ENCODE measurements around the gene ZRSR2. TPM values are rescaled to one million over a fixed set of nuclear protein-coding genes. Genes with fewer than 3 reads are reported as not detected.

ZRSR2 gene
- polyA plus RNA-seq, 1 donor from 2014 or later: 11.2 TPM

DNA sequence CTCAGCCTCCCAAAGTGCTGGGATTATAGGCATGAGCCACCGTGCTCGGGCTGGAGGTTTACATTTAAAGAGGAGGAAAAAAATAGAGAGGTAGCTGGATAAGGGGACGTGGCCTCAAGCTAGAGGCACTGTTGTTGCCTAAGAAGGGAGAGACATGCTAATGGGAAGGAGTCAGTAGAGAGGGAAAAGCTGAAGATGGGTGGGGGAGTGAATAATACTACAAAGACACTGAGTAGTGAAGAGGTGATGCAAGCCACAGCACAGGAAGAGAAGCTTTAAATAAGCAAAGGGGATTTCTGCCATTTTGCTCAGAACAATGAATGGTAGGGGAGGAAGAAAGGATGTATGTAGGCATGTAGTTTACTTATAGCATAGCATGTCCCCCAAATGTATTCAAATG lies 75.9 kb downstream of the ZRSR2 start:
- Histone ChIP-seq H3K79me2 (replicated peaks; ENCODE audit: insufficient read depth, low read length) (no peaks in the 10 kb centered on the region), H3K9me2 (ENCODE audit: insufficient read depth, low read length) (no peaks in the 10 kb centered on the region), H3K36me3 (ENCODE audit: insufficient read depth, low read length) (no peaks in the 10 kb centered on the region), H3F3A (ENCODE audit: insufficient read depth, low read length, poor library complexity, severe bottlenecking) (no peaks in the 10 kb centered on the region), H3K9me3 (ENCODE audit: low read length) (no peaks in the 10 kb centered on the region), H3K4me2 (ENCODE audit: low read length) (no peak overlapping the region), H3K9ac (ENCODE audit: low read length) (no peak overlapping the region), H3K27ac (ENCODE audit: low read length) (no peak overlapping the region), H4K20me1 (ENCODE audit: insufficient read depth) (no peaks in the 10 kb centered on the region), H3K4me3 (ENCODE audit: low read length) (no peak overlapping the region), H2AFZ (ENCODE audit: low read depth, low read length) (no peak overlapping the region), H3K27me3 (ENCODE audit: insufficient read depth, low read depth, low read length) (no peaks in the 10 kb centered on the region)
- no peak for TF ChIP-seq RAD21 (conservative IDR thresholded peaks at IDR 0.05)
- TF ChIP-seq POLR2AphosphoS5 (IDR thresholded peaks at IDR 0.05): no peak
- TF ChIP-seq, protein P1, sequence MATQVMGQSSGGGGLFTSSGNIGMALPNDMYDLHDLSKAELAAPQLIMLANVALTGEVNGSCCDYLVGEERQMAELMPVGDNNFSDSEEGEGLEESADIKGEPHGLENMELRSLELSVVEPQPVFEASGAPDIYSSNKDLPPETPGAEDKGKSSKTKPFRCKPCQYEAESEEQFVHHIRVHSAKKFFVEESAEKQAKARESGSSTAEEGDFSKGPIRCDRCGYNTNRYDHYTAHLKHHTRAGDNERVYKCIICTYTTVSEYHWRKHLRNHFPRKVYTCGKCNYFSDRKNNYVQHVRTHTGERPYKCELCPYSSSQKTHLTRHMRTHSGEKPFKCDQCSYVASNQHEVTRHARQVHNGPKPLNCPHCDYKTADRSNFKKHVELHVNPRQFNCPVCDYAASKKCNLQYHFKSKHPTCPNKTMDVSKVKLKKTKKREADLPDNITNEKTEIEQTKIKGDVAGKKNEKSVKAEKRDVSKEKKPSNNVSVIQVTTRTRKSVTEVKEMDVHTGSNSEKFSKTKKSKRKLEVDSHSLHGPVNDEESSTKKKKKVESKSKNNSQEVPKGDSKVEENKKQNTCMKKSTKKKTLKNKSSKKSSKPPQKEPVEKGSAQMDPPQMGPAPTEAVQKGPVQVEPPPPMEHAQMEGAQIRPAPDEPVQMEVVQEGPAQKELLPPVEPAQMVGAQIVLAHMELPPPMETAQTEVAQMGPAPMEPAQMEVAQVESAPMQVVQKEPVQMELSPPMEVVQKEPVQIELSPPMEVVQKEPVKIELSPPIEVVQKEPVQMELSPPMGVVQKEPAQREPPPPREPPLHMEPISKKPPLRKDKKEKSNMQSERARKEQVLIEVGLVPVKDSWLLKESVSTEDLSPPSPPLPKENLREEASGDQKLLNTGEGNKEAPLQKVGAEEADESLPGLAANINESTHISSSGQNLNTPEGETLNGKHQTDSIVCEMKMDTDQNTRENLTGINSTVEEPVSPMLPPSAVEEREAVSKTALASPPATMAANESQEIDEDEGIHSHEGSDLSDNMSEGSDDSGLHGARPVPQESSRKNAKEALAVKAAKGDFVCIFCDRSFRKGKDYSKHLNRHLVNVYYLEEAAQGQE (IDR thresholded peaks at IDR 0.05; ENCODE audit: borderline replicate concordance): no peak
- no peak for TF ChIP-seq EZH2 (IDR thresholded peaks at IDR 0.05; ENCODE audit: borderline replicate concordance, insufficient read depth, low read length, poor library complexity, severe bottlenecking)
- no peak for TF ChIP-seq TAF1 (IDR thresholded peaks at IDR 0.05; ENCODE audit: low read depth)
- no peak for TF ChIP-seq MXI1 (conservative IDR thresholded peaks at IDR 0.05; ENCODE audit: poor library complexity, severe bottlenecking)
- no peak for TF ChIP-seq EP300 (conservative IDR thresholded peaks at IDR 0.05; ENCODE audit: poor library complexity, severe bottlenecking)
- no peak for TF ChIP-seq SMC3 (conservative IDR thresholded peaks at IDR 0.05; ENCODE audit: poor library complexity)
- TF ChIP-seq, protein P2, sequence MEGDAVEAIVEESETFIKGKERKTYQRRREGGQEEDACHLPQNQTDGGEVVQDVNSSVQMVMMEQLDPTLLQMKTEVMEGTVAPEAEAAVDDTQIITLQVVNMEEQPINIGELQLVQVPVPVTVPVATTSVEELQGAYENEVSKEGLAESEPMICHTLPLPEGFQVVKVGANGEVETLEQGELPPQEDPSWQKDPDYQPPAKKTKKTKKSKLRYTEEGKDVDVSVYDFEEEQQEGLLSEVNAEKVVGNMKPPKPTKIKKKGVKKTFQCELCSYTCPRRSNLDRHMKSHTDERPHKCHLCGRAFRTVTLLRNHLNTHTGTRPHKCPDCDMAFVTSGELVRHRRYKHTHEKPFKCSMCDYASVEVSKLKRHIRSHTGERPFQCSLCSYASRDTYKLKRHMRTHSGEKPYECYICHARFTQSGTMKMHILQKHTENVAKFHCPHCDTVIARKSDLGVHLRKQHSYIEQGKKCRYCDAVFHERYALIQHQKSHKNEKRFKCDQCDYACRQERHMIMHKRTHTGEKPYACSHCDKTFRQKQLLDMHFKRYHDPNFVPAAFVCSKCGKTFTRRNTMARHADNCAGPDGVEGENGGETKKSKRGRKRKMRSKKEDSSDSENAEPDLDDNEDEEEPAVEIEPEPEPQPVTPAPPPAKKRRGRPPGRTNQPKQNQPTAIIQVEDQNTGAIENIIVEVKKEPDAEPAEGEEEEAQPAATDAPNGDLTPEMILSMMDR (IDR thresholded peaks at IDR 0.05; ENCODE audit: poor library complexity, severe bottlenecking): no peak

DNA sequence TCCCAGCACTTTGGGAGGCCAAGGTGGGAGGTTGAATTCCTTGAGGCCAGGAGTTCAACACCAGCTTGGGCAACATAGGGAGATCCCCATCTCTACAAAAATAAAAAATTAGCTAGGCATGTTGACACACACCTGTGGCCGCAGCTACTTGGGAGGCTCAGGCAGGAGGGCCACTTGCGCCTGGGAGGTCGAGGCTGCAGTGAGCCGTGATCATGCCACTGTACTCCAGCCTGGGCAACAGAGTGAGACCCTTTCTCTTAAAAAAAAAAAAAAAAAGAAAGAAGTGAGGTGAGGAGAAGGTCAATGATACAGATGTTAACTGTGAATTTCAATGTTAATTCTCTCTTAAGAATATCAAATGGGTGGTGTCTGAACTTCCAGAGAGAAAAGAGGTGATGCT lies 79.4 kb downstream of the ZRSR2 start:
- no peaks in the 10 kb centered on the region for H3K9me2 ChIP-seq (ENCODE audit: insufficient read depth, low read length)
- H3K27me3 ChIP-seq (ENCODE audit: insufficient read depth, low read depth, low read length): no peaks in the 10 kb centered on the region
- no peak overlapping the region for H2AFZ ChIP-seq (ENCODE audit: low read depth, low read length)
- TF ChIP-seq, protein P2 (IDR thresholded peaks at IDR 0.05; ENCODE audit: poor library complexity, severe bottlenecking): no peak
- TF ChIP-seq RAD21 (conservative IDR thresholded peaks at IDR 0.05): no peak
- no peak for TF ChIP-seq POLR2AphosphoS5 (IDR thresholded peaks at IDR 0.05)
- TF ChIP-seq SMC3 (conservative IDR thresholded peaks at IDR 0.05; ENCODE audit: poor library complexity): no peak
- no peak for TF ChIP-seq TAF1 (IDR thresholded peaks at IDR 0.05; ENCODE audit: low read depth)
- TF ChIP-seq, protein P1 (IDR thresholded peaks at IDR 0.05; ENCODE audit: borderline replicate concordance): no peak
- no peak for TF ChIP-seq EZH2 (IDR thresholded peaks at IDR 0.05; ENCODE audit: borderline replicate concordance, insufficient read depth, low read length, poor library complexity, severe bottlenecking)
- no peak for TF ChIP-seq MXI1 (conservative IDR thresholded peaks at IDR 0.05; ENCODE audit: poor library complexity, severe bottlenecking)
- no peak for TF ChIP-seq EP300 (conservative IDR thresholded peaks at IDR 0.05; ENCODE audit: poor library complexity, severe bottlenecking)
- no peak overlapping the region for H3K4me3 ChIP-seq (ENCODE audit: low read length)
- no peaks in the 10 kb centered on the region for H3F3A ChIP-seq (ENCODE audit: insufficient read depth, low read length, poor library complexity, severe bottlenecking)
- H3K9ac ChIP-seq (ENCODE audit: low read length): no peak overlapping the region
- H3K79me2 ChIP-seq (replicated peaks; ENCODE audit: insufficient read depth, low read length): no peaks in the 10 kb centered on the region
- H3K4me2 ChIP-seq (ENCODE audit: low read length): no peak overlapping the region
- H3K9me3 ChIP-seq (ENCODE audit: low read length): no peaks in the 10 kb centered on the region
- no peaks in the 10 kb centered on the region for H4K20me1 ChIP-seq (ENCODE audit: insufficient read depth)
- no peaks in the 10 kb centered on the region for H3K36me3 ChIP-seq (ENCODE audit: insufficient read depth, low read length)
- no peak overlapping the region for H3K27ac ChIP-seq (ENCODE audit: low read length)

Data from neural cell (in vitro differentiated cells).